GM18507 (cell line): ENCODE results near the gene SORCS1.

ENCODE experiments used
- DNase-seq: peaks from one replicate; pipeline ENCODE4 v3.0.0; 2011; ENCODE audit warnings: low read depth; ENCODE audit not compliant: insufficient read length; ENCODE audit errors: extremely low spot score
- FAIRE-seq: peaks from 2 replicates; lab custom pipeline; 2011; peaks lifted over from hg19 to GRCh38; lab: Jason Lieb, UNC

Gene SORCS1

DNA sequence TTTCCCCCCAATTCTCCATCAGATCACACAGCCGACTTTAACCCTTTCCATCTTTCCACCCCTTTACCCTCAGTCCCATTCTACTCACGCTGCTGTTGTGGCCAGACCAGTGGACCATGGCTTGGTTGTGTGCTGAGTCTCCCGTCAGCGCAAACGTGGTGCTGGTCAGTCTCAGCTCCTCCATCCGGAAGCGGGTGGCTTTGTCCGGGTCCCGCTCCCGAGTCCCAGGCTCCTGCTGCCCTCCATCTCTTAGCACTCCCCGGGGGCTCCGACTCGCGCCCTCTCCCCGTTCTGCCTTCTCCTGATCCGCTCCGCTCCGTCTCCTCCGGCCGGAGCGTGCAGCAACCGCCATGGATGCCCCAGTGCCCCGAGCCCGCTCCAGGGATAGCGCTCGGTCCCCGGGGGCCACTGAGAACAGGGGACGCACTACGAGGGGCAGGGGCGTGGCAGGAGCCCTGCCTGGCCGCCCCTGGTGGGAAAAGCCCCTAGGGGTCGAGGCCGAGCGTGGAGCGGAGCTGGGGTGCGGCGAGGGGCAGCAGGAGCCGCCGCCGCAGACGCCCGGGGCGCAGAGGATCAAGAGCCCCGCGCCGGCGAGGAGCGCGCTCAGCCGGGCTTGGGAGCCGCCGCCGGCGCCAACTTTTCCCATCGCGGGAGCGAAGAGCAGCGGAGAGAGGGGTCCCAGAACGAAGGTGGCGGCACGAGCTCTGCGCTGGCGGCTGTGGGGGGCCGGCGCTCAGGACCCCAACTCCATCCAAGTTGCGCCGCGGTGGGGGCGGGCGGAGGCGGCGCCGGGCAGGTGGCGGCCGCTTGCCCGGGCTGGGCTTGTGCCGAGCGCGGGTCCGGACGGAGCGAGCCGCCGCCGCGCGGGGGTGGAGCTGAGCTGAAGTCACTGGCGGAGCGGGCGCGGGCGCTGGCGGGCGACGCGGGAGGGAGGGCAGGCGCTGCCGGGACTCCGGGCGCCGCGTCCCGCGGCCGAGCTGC is at the start of gene SORCS1:
Gene SORCS1, minus strand, starts transcription at position 826 of the 981 bp plus-strand sequence.
- FAIRE-seq, result no peak
- no peak for DNase-seq

DNA sequence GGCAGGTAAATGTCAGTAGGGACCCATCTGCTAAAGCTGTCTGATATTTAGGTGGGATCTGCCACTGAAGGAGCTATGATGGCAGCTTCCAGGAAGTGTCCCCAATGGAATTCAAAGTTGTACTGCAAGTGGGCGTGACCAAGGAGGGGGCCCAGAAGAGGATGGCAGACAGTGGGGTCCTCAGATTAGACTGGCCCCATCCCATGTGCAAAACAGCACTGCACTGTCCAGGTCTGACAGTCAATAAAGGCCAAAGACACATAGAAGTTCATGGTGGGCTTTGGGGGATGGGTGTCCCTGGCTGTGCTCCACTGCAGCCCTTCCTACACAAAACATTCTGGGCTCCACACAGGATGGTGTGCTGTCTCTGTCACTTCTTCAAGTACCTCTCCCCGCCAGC is 49.8 kb upstream of the SORCS1 start:
- FAIRE-seq (no peak), DNase-seq (no peak)

DNA sequence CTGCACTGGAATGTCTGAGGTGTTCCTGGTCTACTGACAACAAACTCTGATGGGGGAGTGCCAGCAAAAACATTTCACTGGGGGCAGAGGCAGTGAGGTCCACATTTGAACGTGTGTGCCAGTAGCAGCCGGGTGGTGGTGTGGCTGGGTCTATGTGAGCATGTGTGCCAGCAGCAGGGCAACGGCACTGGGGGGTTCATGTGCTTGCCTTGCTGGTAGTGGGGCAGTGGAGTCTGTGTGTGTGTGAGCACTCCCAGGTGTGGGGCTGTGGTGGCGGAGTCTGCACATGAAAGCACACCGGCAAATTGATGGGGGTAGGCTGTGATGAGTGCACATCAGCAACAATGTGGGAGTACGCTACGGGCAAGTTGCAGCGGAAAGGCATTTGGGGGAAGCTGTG is 49.4 kb upstream of the SORCS1 start:
- no peak for FAIRE-seq
- no peak for DNase-seq

DNA sequence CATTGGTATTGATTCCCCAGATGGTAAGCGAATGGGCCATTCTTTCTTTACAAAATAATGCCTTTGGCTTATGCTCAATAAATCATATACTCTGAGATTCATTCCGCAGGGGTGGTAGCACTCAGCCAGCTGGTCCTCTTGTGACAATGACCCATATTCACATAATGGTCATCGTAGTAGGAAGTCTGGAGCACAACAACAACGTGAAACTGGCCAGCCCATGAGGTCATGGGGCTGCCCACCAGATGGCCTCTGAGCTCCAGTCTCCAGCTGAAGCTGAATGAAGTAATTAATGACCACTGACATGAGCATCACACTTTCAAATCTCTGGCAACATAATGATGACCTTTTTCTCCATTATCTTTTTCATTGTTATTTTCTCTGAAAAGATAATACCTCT is 42.3 kb upstream of the SORCS1 start:
- DNase-seq, result no peak
- no peak for FAIRE-seq

DNA sequence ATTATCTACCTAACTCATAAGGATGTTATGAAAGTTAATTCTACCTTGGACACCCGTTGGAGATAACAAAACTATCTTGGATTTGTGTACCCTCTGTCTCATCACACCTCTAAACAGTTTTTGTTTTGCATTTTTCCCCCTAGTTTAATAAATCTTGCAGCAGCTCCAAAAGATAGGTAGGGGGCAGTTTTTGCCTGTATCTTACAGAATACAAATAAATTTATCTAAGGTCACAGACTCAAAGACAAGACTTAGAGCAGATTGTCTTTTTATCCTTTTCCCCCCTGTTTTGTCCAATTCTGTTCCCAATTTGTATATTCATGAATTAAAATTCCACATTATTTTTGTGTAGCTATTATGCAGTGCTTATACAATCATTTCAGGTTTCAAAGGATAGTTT is 5.0 kb upstream of the SORCS1 start:
- FAIRE-seq, result no peak

DNA sequence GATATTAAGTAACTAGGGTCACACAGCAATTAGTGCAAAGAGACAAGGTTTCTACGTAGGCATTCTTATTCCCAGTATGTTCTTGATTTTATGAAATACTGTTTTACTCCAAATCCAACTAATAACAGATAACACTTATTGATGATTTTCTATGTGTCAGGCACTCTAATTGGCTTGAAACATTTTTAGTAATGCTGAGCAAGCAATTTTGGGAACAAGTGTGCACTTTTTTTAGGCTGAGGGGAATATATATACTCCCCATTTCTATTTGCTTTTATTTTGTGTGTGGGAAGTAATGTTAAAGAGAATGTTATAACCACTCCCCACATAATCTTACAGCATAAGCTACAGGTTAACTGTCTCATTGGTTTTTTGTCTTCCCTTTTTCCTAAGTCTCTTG is 4.2 kb upstream of the SORCS1 start:
- no peak for FAIRE-seq
- no peak for DNase-seq

More for the DNA sequence above, 5.0 kb upstream of the SORCS1 start:
- DNase-seq, result no peak

DNA sequence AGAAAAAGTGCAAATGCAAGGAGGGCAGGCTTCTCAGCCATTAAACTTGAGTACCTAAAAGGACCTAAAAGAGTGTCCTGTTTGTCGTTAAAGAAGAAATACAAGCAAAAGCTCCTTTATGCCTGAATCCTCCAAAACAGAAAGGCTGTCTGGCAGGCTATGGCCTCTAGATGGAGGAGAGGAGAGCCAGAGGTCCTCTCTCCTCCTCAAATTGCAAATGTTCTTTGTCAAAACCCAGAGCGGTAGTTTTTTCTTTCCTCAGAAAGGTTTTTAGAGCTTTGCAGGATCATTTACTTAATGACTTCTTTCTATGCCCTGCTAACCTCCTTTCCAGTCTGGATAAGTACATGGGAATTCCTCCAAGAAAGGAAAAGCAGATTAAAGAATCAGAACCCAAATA is 1.9 kb upstream of the SORCS1 start:
- DNase-seq, result no peak
- FAIRE-seq, result no peak

DNA sequence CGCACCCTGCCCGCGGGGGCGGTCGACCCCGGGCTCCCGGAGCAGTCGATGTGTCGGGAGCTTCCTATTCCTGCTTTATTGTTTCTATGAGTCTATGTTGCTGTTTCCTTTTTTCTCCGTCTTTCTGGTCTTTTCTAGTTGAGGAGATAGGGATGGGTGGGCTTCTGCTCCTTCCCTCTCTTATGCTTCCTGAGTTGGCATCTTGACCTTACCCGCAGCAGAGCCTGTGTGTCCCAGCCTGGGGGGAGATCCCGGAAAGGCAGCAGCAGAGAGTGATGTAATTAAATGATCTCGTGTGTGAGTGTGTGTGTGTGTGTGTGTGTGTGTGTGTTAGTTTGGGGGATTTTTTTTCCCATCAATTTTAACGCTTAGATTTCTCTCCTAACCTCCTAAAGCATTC is 486 bp upstream of the SORCS1 start:
- FAIRE-seq, result no peak
- DNase-seq, result no peak

DNA sequence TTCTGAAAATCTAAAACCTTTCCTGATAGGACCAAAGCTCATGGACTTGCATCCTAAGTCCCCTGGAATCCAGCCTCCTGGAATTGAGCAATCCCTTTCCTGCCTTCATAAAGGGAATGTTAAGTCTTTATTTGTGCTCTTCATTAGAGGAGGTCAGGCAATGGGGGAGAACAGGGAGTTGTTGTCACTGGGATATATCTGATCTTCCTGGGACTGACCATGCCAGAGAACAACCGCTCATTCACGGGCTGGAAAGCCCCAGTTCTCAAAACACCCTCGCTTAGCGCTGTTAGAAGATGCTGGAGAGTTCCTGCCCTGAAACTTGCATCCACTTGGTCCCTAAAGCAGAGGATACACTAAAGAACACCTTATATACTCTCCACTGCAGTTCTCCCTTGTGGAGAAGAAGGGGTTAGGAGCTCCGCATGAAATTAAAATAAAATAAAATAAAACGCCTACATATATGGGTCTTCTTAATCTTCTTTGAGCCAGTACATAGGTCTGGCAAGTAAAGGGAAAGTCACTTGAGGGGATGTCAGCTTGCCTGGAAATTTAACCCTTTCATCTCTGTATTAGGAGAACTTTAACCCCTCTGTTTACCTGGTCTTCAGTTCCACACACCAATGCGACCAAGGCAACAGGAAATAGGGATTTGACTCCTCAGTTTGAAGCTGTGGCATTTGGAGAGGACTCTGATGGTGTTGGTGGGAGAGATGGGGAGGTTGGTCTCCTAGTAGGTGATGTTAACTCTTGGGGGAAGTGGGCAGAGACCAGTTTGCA is 1.2 kb downstream of the SORCS1 start:
- FAIRE-seq (no peak), DNase-seq (no peak)

DNA sequence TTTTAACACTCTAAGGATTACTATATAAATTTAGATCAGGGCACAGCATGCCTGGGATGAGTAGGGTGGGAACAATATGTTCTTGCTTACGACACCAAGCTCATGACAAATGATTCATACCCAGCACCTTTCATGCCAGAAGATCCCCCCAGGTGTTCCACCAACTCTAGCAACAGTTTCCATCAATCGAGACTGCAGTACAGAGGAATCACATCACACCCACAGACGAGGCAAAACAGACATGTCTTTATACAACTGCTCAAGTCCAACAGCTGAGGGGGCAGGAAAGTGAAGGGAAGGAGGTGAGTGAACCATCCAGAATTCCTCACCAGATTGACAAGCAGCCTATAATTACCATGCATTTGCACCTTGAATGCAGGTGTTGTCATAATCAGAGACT is 3.6 kb downstream of the SORCS1 start:
- no peak for DNase-seq
- no peak for FAIRE-seq

DNA sequence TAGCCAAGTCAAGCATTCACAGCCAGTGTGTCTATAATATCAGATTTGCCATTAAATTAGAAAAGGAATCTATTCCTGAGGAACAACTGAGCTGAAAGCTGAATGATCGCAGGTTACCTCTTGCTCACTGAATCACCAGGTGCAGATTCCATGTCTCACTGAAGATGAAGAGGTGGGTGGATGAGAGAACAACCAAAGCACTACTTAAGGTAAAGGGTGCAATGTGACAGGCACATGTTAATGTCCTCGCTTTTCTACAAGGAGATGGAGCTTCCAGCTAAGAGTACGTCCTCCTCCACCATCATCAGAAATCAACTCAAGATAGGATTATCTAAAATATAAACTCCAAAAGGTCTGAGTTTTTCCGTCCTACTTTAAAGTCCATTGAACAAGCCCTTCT is 4.6 kb downstream of the SORCS1 start:
- FAIRE-seq (no peak), DNase-seq (no peak)

DNA sequence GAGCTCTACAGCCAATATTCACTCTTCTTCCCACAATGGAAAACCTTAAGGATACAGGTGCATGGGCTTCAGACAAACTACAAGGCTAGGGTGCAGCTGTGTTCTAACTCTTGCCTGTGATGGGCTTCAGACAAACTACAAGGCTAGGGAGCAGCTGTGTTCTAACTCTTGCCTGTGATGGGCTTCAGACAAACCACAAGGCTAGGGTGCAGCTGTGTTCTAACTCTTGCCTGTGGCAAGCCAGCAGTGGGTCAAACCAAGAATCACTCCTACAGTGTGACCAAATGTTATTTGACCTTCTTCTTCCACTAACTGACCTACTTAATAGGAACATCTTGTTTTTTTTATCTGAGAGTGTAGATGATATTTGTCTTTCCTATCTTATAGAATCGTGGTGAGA is 7.4 kb downstream of the SORCS1 start:
- FAIRE-seq (no peak), DNase-seq (no peak)

DNA sequence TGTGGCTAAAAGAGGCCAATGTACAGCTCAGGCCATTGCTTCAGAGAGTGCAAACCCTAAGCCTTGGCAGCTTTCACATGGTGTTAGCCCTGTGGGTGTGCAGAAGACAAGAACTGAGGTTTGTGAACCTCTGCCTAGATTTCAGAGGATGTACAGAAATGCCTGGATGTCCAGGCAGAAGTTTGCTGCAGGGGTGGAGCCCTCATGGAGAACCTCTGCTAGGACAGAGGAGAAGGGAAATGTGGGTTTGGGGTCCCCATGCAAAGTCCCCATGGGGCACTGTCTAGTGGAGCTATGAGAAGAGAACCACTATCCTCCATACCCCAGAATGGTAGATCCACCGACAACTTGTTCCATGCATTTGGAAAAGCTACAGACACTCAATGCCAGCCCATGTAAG is 12.4 kb downstream of the SORCS1 start:
- FAIRE-seq (no peak), DNase-seq (no peak)

DNA sequence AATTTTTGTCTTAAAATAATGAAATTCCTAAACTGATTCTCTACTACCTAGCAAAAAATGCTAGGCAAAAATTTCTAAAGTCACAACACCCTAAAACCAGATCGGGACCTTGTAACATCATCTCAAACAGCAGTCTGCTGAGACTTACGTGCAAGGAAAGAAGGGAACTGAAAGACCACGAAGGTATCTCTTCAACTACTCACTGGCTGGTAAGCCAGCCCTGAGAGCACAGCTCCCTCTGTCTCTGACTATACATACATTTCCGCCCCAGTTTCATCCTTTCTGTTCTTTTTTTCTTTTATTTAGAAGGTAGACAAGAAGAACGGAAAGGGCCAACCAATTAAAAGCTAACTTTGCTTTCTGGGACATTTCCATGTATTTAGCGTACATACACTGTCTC is 15.6 kb downstream of the SORCS1 start:
- FAIRE-seq, result no peak
- no peak for DNase-seq

DNA sequence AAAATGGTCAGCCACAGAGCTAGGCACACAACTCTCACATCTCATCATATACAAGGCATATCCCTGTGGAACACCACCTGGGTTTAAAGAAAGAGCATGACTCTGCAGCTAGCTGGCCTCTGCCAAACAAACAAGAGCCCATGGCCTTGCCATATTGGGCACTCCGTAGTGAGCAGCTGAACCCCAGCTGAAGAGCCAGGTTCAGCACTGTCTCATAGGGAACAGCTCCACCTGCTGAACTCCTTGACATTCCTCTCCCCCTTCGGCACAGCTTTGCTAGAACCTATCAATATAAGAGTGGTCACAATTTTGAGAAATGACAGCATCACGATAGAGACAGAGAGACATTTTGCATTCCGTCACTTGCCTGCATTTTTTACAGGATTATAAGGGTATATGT is 20.0 kb downstream of the SORCS1 start:
- no peak for DNase-seq
- FAIRE-seq, result no peak

DNA sequence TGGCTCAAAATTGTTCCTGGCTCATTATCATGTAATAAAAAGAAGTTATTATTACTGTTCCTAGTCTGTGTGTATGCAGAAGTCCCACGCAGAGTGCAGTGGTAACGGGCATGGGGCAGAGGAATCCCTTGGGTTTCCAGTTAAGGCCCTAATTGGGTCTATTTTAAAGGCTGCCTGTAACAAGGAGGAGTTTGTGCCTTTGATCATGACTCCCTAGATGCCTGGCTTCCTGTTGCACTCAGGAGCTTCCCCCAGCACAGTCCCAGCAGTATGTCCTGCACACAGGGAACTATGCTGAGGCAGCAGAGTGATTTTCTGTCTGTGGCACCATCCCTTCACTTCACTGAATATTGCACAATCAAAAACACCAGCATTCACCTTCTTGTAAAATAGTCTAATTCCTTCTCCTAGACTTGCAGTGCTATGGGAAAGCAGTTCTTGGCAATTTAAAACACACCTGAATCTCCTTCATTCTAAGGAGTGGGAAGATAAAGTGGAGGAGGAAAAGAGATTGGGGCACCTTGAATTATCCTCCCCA is 22.9 kb downstream of the SORCS1 start:
- FAIRE-seq (no peak), DNase-seq (no peak)

DNA sequence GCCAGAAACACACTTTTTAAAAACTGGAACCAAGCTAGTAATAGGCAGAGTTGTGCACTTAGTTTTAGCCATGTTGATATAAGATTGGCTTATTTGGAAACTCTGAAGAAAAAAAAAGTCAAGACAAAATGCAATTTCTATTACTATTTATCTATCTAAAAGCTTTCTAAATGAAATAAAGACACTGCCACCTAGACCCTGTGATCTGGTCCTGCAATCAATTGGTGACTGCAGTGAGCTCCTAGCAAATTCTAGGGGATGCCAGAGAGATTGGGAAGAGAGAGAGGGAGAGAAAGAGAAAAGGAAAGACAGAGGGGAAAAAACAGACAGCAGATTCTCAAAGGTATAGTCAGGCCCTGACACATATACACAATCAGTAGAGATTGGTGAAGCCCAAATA is 25.3 kb downstream of the SORCS1 start:
- FAIRE-seq (no peak), DNase-seq (no peak)

DNA sequence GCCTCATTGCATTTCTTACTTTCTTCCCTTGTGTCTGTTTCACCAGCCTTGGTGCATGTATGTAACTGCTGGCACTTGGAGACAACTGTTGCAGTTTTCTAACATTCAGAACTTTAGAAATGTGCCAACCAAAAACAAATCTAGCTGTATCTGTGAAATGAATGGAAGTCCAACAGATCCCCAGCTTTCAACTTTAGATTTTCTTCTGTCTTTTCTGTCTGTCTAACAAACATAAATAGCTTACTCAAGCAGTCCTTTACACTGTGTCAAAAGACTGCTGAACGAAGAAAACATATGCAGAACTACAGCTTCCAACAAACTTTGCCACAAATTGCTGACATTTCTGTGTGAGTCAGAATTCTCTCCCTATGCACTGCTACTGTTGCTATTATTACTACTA is 30.9 kb downstream of the SORCS1 start:
- DNase-seq (no peak), FAIRE-seq (no peak)

DNA sequence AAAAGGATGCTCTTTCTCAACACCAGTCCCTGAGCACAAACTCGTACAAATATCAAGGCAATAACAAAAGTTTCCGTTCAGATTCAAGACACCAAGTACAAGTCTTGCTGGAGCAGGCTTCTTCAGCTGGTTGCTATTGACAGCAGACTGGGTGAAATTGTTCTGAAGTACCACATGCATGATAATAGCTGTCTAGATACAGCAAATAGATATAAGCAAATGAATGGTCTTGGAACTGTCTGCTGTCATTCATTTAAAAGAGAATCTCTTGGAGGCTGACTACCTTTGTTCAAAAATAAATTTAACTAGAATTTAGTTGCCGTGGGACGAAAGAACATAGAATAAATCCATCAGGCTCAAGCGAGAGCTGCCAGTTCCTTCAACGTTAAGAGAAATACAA is 35.5 kb downstream of the SORCS1 start:
- no peak for FAIRE-seq
- no peak for DNase-seq

DNA sequence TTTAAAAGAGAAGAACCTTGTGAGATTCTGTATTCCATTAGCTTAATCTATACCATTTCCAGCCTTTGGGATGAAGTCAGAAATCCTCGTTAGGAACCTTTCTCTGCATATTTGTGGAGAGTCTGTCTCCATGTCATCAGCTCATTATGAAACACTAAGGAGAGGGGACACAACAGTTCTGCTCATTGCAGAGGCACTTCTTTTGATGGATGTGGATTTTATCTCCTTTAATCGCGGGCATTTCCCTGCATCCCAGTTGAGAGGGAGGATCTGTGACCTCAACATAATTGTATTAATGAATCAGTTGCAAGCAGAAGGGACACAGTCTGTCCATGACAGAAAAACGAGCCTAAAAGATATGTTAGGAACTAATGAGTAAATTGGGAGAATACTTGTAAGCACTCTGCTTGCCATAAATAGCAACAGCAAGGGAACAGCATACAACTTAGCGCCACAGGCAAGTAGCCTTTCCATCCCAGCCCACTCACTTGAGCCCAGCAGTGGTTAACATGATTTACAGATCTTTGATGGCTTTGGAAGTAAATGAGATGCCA is 37.9 kb downstream of the SORCS1 start:
- FAIRE-seq (no peak), DNase-seq (no peak)
